T-helper 2 cell treated with Interferon-gamma antibody and Interleukin-4, amounts not matched to agents 5 μg/mL and 100 μg/mL, for 36 hours (primary cell): ENCODE measurements around the gene NRM.
"Not testable (repeated sequence)": the region's sequence is repeated elsewhere in the genome, so short reads cannot be mapped to it uniquely, and the experiment has no call there.

Source experiments
- DNase-seq: peaks from one replicate; pipeline ENCODE4 v3.0.0; 2021; ENCODE audit warnings: low spot score
- H3K27ac Mint-ChIP-seq: one replicate; pipeline ENCODE4 v1.8.0; 2021; ENCODE audit warnings: mild to moderate bottlenecking, mixed read lengths
- H3K27me3 Mint-ChIP-seq: one replicate; pipeline ENCODE4 v1.8.0; 2021; ENCODE audit warnings: low read depth, mixed read lengths
- H3K36me3 Mint-ChIP-seq: one replicate; pipeline ENCODE4 v1.8.0; 2021; ENCODE audit warnings: low read depth, mixed read lengths
- H3K4me1 Mint-ChIP-seq: one replicate; pipeline ENCODE4 v1.8.0; 2021; ENCODE audit warnings: low read depth, mixed read lengths
- H3K4me3 Mint-ChIP-seq: one replicate; pipeline ENCODE4 v1.8.0; 2022; ENCODE audit warnings: mild to moderate bottlenecking, moderate library complexity, mixed read lengths
- H3K9me3 Mint-ChIP-seq: one replicate; pipeline ENCODE4 v1.8.0; 2021; ENCODE audit warnings: mixed read lengths

NRM gene

DNA sequence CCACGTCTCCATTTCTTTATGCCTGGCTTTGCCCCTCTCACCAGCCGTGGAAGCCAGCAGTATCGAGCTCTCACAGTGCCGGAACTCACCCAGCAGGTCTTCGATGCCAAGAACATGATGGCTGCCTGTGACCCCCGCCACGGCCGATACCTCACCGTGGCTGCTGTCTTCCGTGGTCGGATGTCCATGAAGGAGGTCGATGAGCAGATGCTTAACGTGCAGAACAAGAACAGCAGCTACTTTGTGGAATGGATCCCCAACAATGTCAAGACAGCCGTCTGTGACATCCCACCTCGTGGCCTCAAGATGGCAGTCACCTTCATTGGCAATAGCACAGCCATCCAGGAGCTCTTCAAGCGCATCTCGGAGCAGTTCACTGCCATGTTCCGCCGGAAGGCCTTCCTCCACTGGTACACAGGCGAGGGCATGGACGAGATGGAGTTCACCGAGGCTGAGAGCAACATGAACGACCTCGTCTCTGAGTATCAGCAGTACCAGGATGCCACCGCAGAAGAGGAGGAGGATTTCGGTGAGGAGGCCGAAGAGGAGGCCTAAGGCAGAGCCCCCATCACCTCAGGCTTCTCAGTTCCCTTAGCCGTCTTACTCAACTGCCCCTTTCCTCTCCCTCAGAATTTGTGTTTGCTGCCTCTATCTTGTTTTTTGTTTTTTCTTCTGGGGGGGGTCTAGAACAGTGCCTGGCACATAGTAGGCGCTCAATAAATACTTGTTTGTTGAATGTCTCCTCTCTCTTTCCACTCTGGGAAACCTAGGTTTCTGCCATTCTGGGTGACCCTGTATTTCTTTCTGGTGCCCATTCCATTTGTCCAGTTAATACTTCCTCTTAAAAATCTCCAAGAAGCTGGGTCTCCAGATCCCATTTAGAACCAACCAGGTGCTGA, 33.3 kb upstream of the NRM start:
- H3K4me1 Mint-ChIP-seq = peaks cover 37% of the 10 kb centered on the region
- peak overlapping the region; percentile 93 for H3K4me3 Mint-ChIP-seq
- peak overlapping the region; percentile 57 for H3K27ac Mint-ChIP-seq
- DNase-seq, H3K9me3 Mint-ChIP-seq, H3K27me3 Mint-ChIP-seq: not testable (repeated sequence)
- H3K36me3 Mint-ChIP-seq = peaks cover 65% of the 10 kb centered on the region

DNA sequence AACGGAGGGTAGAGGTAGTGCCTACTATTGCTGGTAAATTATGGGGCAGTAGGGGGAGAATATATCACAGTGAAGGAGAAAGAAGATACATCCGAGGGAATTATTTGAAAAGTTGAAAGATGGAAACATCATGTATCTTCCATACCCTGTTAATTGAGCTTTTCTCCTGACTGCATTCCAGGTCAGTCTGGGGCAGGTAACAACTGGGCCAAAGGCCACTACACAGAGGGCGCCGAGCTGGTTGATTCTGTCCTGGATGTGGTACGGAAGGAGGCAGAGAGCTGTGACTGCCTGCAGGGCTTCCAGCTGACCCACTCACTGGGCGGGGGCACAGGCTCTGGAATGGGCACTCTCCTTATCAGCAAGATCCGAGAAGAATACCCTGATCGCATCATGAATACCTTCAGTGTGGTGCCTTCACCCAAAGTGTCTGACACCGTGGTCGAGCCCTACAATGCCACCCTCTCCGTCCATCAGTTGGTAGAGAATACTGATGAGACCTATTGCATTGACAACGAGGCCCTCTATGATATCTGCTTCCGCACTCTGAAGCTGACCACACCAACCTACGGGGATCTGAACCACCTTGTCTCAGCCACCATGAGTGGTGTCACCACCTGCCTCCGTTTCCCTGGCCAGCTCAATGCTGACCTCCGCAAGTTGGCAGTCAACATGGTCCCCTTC, 32.5 kb upstream of the NRM start:
- not testable (repeated sequence) for H3K27me3 Mint-ChIP-seq, DNase-seq, H3K9me3 Mint-ChIP-seq
- Mint-ChIP-seq H3K27ac (peak overlapping the region; percentile 92), H3K36me3 (peaks cover 65% of the 10 kb centered on the region), H3K4me1 (peaks cover 40% of the 10 kb centered on the region), H3K4me3 (peak overlapping the region; percentile 93)

DNA sequence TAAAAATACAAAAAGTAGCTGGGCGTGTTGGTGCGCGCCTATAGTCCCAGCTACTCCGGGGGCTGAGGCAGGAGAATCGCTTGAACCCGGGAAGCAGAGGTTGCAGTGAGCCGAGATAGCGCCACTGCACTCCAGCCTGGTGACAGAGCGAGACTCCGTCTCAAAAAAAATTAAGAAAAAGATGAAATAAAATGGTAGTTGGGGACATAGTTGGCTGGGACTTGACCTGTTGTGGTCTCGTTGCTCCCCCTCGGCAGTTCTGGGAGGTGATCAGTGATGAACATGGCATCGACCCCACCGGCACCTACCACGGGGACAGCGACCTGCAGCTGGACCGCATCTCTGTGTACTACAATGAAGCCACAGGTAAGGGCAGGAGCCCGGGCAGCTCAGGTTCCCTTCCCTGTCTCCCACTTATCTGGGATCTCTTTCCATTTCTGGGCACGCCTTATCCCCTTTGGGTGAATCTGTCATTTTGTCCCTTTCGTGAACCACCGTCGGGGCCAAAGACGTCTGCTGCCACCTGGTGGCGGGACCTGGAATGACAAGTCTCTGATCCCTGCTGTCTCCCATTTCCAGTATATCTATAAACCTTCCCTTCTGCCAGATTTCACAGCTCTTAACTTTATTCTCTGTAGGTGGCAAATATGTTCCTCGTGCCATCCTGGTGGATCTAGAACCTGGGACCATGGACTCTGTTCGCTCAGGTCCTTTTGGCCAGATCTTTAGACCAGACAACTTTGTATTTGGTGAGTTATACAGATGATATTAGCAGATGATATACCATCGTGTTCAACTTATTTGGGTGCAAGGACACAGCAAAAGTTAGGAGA, 31.7 kb upstream of the NRM start:
- Mint-ChIP-seq H3K27ac (peak overlapping the region; percentile 92), H3K36me3 (peaks cover 63% of the 10 kb centered on the region), H3K4me1 (peaks cover 42% of the 10 kb centered on the region), H3K4me3 (peak overlapping the region; percentile 93), H3K9me3 (no peaks in the 10 kb centered on the region), H3K27me3 (peaks cover 4% of the 10 kb centered on the region)
- DNase-seq = peak; percentile 77

DNA sequence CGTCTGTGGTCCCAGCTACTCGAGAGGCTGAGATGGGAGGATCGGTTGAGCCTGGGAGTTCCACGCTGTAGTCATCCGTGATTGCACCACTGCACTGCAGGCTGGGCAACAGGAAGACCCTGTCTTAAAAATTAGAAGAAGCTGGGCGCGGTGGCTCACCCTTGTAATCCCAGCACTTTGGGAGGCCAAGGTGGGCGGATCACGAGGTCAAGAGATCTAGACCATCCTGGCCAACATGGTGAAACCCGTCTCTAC, 31.2 kb upstream of the NRM start:
- not testable (repeated sequence) for DNase-seq, H3K9me3 Mint-ChIP-seq, H3K27me3 Mint-ChIP-seq
- H3K27ac Mint-ChIP-seq = peak overlapping the region; percentile 92
- H3K4me1 Mint-ChIP-seq = peaks cover 42% of the 10 kb centered on the region
- H3K36me3 Mint-ChIP-seq = peaks cover 63% of the 10 kb centered on the region
- peak overlapping the region; percentile 93 for H3K4me3 Mint-ChIP-seq

DNA sequence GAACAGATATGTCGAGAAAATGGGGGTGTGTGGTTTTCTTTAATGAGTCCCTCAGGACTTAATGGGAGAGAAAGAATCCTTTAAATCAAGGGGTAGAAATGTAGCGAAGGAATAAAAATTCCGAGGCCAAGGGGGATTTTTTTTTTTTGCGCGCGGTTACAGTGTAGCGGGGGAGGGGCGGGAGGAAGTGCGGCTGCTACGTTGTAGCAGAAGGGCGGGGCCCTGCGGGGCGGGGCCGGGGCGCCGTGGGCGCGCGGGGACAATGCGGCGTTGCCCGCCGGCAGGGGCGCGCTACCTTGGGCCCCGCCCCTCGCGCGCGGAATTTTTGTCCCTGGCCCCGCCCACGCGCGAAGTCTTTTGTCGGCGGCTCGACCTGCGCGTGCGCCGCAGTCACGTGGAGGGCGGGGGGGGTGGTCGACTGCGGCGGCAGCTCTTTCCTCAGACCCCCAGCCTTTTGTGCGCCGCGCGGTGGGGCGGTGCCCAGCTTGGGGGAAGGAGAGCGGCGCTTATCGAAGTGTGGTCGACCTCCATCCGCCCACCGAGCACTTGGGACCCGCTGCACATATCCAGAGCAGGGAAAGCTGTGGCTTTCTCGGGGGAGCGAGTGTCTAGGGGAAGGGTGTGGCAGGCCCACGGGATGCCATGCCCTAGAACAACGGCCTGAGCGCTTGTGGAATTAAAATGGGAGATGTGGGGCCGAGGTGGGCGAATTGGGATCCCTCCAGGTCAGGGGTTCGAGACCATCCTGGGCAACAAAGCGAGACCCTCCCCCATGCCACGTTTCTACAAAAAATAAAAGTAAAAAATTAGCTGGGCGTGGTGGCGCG, 30.6 kb upstream of the NRM start:
- peaks cover 65% of the 10 kb centered on the region for H3K36me3 Mint-ChIP-seq
- H3K9me3 Mint-ChIP-seq = no peaks in the 10 kb centered on the region
- peak overlapping the region; percentile 92 for H3K27ac Mint-ChIP-seq
- H3K27me3 Mint-ChIP-seq = peaks cover 4% of the 10 kb centered on the region
- peak; percentile 95 for DNase-seq
- H3K4me3 Mint-ChIP-seq = peak overlapping the region; percentile 93
- peaks cover 46% of the 10 kb centered on the region for H3K4me1 Mint-ChIP-seq

DNA sequence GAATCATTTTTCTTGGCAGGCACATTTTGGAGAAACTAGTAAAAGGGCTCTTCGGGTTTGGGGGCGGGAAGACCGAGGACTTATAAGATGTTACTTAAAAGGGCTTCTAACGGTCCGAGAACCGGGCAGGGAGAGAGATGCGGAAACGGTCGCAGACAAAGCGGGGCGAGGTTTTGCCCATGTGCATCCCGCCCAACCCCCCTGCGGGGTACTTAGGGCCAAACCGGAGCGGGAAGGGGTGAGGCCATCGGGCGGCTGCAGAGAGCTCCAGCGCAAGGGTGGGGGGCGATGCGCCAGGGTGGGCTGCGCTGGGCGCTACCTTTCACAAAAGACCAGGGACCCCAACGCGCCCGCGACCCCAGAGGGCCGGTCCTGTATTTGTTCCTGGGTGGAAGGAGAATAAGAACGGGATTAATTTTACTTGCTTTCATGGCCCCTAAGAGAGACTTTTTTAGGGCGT, 30.0 kb upstream of the NRM start:
- Mint-ChIP-seq H3K36me3 (peaks cover 68% of the 10 kb centered on the region), H3K4me1 (peaks cover 50% of the 10 kb centered on the region)

DNA sequence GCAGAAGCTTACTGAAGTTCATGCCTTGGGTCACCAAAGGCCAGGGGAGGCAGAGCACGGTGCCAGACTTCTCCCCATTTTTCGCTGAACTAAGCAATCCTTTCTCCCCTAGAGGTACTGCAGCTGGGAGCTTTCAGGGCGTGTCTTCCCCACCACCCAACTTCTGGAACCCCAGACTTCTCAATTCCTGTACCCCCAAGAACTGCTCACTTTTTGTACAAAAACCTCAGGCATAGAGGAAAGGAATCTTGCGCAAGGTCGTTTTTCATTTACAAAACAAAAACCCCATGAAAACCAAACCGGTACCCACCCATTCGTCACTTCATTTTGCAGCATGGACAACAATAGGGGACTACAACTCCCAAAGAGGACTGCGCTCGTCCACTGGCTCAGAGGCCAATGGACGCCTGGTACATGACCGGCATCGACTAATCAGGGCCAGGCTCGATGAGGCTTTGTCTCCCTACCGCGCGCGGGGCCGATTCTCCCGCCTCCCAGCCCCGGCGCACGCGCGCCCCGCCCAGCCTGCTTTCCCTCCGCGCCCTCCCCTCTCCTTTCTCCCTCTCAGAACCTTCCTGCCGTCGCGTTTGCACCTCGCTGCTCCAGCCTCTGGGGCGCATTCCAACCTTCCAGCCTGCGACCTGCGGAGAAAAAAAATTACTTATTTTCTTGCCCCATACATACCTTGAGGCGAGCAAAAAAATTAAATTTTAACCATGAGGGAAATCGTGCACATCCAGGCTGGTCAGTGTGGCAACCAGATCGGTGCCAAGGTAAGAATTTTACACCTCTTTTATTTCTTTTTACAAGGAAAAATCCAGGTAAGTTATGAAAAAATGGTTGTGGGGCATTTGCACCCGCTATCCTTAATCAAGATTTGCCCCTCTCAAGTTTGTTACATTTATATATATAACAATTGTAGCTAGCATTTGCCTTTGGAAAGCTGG, 29.3 kb upstream of the NRM start, which contains the start of gene TUBB:
Gene TUBB, plus strand, starts transcription at position 562 of the 947 bp plus-strand sequence. Its CDS starts 155 bp downstream, at position 717.
- Mint-ChIP-seq H3K9me3 (no peaks in the 10 kb centered on the region), H3K4me1 (peaks cover 49% of the 10 kb centered on the region), H3K4me3 (peak within 1 kb of the TSS; percentile 93), H3K27ac (peak within 1 kb of the TSS; percentile 92), H3K27me3 (peaks cover 4% of the 10 kb centered on the region), H3K36me3 (peaks cover 67% of the 10 kb centered on the region)
- peak; percentile 96 for DNase-seq

More for the DNA sequence above, 30.0 kb upstream of the NRM start:
- Mint-ChIP-seq H3K9me3 (no peaks in the 10 kb centered on the region), H3K4me3 (peak overlapping the region; percentile 93), H3K27me3 (peaks cover 4% of the 10 kb centered on the region), H3K27ac (peak overlapping the region; percentile 92)
- DNase-seq = peak; percentile 69

DNA sequence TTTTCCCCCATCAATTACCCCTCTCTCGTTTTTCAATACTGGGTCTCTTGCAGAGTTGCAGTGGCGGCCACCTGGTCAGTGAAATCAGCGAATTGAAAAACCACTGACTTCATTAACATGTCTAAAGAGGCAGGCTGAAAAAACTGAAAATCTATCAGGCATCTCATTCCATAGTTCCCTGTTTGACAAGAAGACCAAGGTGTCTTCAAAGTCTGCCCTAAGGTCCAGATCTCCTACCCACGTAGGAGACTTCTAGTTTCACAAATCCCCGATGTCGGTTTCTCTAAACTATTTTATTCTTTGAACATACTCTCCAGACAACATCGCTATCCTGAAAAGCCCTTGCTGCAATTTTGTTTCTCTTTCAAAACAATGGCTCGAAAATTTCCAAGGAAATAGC, 28.6 kb upstream of the NRM start:
- peaks cover 67% of the 10 kb centered on the region for H3K36me3 Mint-ChIP-seq
- H3K9me3 Mint-ChIP-seq = no peaks in the 10 kb centered on the region
- no peak for DNase-seq
- peak overlapping the region; percentile 93 for H3K4me3 Mint-ChIP-seq
- peaks cover 4% of the 10 kb centered on the region for H3K27me3 Mint-ChIP-seq
- H3K4me1 Mint-ChIP-seq = peaks cover 50% of the 10 kb centered on the region
- peak overlapping the region; percentile 92 for H3K27ac Mint-ChIP-seq

DNA sequence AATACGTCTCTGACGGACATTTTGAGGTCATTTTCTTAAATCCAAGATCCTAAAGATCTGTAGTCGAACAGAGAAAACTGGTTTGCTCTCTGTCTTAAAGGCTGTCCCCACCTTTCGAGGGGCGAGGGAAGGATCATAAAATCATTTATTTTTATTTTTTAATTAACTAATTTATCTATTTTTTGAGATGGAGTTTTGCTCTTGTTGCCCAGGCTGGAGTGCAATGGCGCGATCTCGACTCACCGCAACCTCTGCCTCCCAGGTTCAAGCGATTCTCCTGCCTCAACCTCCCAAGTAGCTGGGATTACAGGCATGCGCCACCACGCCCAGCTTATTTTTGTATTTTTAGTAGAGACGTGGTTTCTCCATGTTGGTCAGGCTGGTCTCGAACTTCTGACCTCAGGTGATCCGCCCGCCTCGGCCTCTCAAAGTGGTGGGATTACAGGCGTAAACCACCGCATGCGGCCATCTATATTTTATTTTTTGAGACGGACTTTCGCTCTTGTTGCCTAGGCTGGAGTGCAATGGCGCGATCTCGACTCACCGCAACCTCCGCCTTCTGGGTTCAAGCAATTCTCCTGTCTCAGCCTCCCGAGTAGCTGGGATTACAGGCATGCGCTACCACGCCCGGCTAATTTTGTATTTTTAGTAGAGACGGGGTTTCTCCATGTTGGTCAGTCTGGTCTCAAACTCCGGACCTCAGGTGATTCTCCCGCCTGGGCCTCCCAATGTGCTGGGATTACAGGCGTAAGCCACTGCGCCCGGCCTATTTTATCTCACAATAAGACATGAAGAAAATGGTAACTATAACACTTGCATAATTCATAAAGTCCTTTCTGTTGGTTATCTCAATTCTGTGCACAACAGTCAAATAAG, 27.3 kb upstream of the NRM start:
- H3K4me1 Mint-ChIP-seq = peaks cover 44% of the 10 kb centered on the region
- H3K36me3 Mint-ChIP-seq = peaks cover 65% of the 10 kb centered on the region
- not testable (repeated sequence) for DNase-seq, H3K9me3 Mint-ChIP-seq, H3K27me3 Mint-ChIP-seq
- peak overlapping the region; percentile 93 for H3K4me3 Mint-ChIP-seq
- H3K27ac Mint-ChIP-seq = peak overlapping the region; percentile 98

DNA sequence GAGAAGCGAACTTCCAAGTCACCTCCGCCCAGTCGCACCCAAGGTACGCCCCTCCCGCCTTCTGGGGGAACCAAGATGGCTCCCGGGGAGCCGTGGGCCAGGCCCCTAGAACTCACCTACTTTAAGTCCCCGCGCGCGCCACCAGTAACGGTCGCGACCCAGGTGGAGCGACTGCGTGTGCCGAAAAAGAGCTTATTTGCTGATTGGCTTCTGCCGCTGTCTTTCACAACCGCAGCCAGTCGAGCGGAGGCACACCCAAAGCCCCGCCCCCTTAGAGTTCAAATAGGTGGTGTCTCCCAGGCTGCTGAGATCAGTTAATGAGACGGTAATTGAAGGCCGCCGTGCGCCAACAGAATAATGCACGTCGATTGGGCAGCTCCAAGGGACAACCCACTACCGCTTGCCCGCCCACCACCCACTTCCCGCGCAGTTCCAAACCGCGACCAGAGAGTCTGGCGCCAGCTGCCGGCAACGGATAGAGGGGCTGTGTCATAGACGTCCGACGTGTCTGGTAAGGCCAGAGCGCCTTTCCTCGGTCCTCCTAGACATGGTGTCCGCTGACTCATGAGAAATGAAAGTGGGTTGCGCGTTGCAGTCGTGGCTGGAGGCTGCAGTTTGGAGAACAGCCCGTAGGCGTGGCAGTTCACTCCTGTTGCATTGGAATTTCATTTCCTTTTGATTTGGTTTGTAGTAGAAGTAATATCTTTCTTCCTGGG, 26.5 kb upstream of the NRM start, which contains the start of gene MDC1:
Gene MDC1, minus strand, starts transcription at position 153 of the 716 bp plus-strand sequence. CDS start 2,106 bp downstream, outside the sequence.
- peak; percentile 100 for DNase-seq
- H3K27me3 Mint-ChIP-seq = peaks cover 4% of the 10 kb centered on the region
- no peaks in the 10 kb centered on the region for H3K9me3 Mint-ChIP-seq
- H3K36me3 Mint-ChIP-seq = peaks cover 65% of the 10 kb centered on the region
- H3K4me1 Mint-ChIP-seq = peaks cover 47% of the 10 kb centered on the region
- H3K27ac Mint-ChIP-seq = peak within 1 kb of the TSS; percentile 98
- peak within 1 kb of the TSS; percentile 93 for H3K4me3 Mint-ChIP-seq

DNA sequence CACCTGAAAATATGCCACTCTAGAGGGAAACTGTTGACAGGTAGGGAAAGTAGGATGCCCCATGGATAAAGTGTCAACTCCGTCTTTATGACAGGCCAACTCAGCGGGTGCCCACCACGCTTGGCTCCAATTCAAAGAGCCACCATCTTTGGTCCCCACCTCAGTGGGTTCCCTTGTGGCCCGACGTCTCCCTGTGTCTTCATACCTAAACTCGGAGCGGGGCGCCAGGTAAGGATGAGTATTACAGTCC, 26.0 kb upstream of the NRM start:
- peak overlapping the region; percentile 98 for H3K27ac Mint-ChIP-seq
- H3K36me3 Mint-ChIP-seq = peaks cover 65% of the 10 kb centered on the region
- H3K27me3 Mint-ChIP-seq = peaks cover 4% of the 10 kb centered on the region
- peaks cover 52% of the 10 kb centered on the region for H3K4me1 Mint-ChIP-seq
- H3K9me3 Mint-ChIP-seq = no peaks in the 10 kb centered on the region
- peak overlapping the region; percentile 93 for H3K4me3 Mint-ChIP-seq
- DNase-seq = no peak
